Smooth muscle cell (in vitro differentiated cells): ENCODE measurements around the gene SLC38A4. TPM values are rescaled to one million over a fixed set of nuclear protein-coding genes. Genes with fewer than 3 reads are reported as not detected.

Experiments used
- DNase-seq: peaks from one replicate; lab custom pipeline; 2025; ENCODE audit not compliant: unreplicated experiment; lab: John Stamatoyannopoulos, UW
- H2AFZ ChIP-seq: fragments of 200-600 bp; sonication (generic); 2 replicates; pipeline ENCODE4 v1.6.0; 2016; ENCODE audit warnings: antibody characterized with exemption, low read depth, mild to moderate bottlenecking
- H3F3A ChIP-seq: fragments of 200-600 bp; sonication (generic); 2 replicates; pipeline ENCODE4 v1.6.0; 2017; ENCODE audit warnings: antibody characterized with exemption, low read depth
- H3K27ac ChIP-seq: fragments of 200-600 bp; sonication (generic); 2 replicates; pipeline ENCODE4 v1.5.1; 2016; ENCODE audit warnings: low read depth, mild to moderate bottlenecking
- H3K27me3 ChIP-seq: fragments of 200-600 bp; sonication (generic); 2 replicates; pipeline ENCODE4 v1.6.1; 2016; ENCODE audit warnings: low read depth, mild to moderate bottlenecking
- H3K36me3 ChIP-seq: fragments of 200-600 bp; sonication (generic); 2 replicates; pipeline ENCODE4 v1.5.1; 2016; ENCODE audit warnings: low read depth
- H3K4me1 ChIP-seq: fragments of 200-600 bp; sonication (generic); 2 replicates; pipeline ENCODE4 v1.5.1; 2016; ENCODE audit warnings: low read depth
- H3K4me2 ChIP-seq: fragments of 200-600 bp; sonication (generic); 2 replicates; pipeline ENCODE4 v1.6.0; 2016; ENCODE audit warnings: mild to moderate bottlenecking
- H3K4me3 ChIP-seq: fragments of 200-600 bp; sonication (generic); 2 replicates; pipeline ENCODE4 v1.5.1; 2016; ENCODE audit warnings: mild to moderate bottlenecking
- H3K79me2 ChIP-seq: fragments of 200-600 bp; sonication (generic); 2 replicates; pipeline ENCODE4 v1.6.0; 2016; ENCODE audit warnings: low read depth, mild to moderate bottlenecking
- H3K9ac ChIP-seq: fragments of 200-600 bp; sonication (generic); 2 replicates; pipeline ENCODE4 v1.6.0; 2016; ENCODE audit warnings: low read depth
- H3K9me3 ChIP-seq: fragments of 200-600 bp; sonication (generic); replicated peaks from 2 replicates; pipeline ENCODE4 v1.5.1; 2016; ENCODE audit warnings: low read depth
- H4K20me1 ChIP-seq: fragments of 200-600 bp; sonication (generic); 2 replicates; pipeline ENCODE4 v1.6.0; 2016; ENCODE audit warnings: low read depth
- CTCF ChIP-seq: fragments of 200-600 bp; sonication (generic); IDR thresholded peaks from 2 replicates; pipeline ENCODE4 v1.5.1; 2017; ENCODE audit warnings: borderline replicate concordance, mild to moderate bottlenecking, antibody characterized with exemption; ENCODE audit not compliant: insufficient read depth, poor library complexity, severe bottlenecking
- WGBS: methylation state at CpG from one replicate; pipeline ENCODE4 v1.1.7; 2016; ENCODE audit warnings: low lambda C conversion rate; 5-methylcytosine and 5-hydroxymethylcytosine counted together
- polyA plus RNA-seq: library from polyadenylated mRNA; unstranded; fragments of >200 nt; fragmentation: Nextera tagmentation; extraction: Ambion mirVana; gene quantifications from 2 replicates; pipeline ENCODE4 v1.2.1, GENCODE V29; 2016
- total RNA-seq: library from RNA; depleted of rRNA; stranded (reverse); fragments of >200 nt; gene quantifications from 2 replicates; pipeline ENCODE4 v1.2.3, GENCODE V29; 2014

SLC38A4 gene
- total and polyA plus RNA-seq, 2 experiments from 2014 or later, result 0.77 to 2.7 TPM

GRCh38 chr12:46835785-46836184 is 10.0 kb upstream of the SLC38A4 start:
- H3K9me3 ChIP-seq, result no peaks in the 10 kb centered on the region
- WGBS, result 77% methylated on average over 1 of the region's 1 CpG
- no peaks in the 10 kb centered on the region for H3K36me3 ChIP-seq
- no peak overlapping the region for H3K4me2 ChIP-seq
- H3K4me3 ChIP-seq, result no peak overlapping the region
- no peak overlapping the region for H3K27ac ChIP-seq
- peaks cover 3% of the 10 kb centered on the region for H3K4me1 ChIP-seq
- peaks cover 27% of the 10 kb centered on the region for H3K27me3 ChIP-seq
- H2AFZ ChIP-seq, result no peak overlapping the region
- DNase-seq, result no peak
- TF ChIP-seq CTCF, result no peak
- H3K9ac ChIP-seq, result no peak overlapping the region
- H3K79me2 ChIP-seq, result no peaks in the 10 kb centered on the region
- H4K20me1 ChIP-seq, result no peaks in the 10 kb centered on the region
- H3F3A ChIP-seq, result no peaks in the 10 kb centered on the region

- WGBS, result 75% methylated on average over 16 of the region's 16 CpGs
- no peaks in the 10 kb centered on the region for H4K20me1 ChIP-seq
- H3K36me3 ChIP-seq, result no peaks in the 10 kb centered on the region
- no peak overlapping the region for H3K9ac ChIP-seq
- peak overlapping the region; percentile 87 for H3K4me2 ChIP-seq
- no peak for DNase-seq
- H3K79me2 ChIP-seq, result no peaks in the 10 kb centered on the region
- peaks cover 63% of the 10 kb centered on the region for H3K27me3 ChIP-seq
- peak overlapping the region; percentile 51 for H3K4me3 ChIP-seq
- H2AFZ ChIP-seq, result no peak overlapping the region
- peaks cover 3% of the 10 kb centered on the region for H3K4me1 ChIP-seq
- no peaks in the 10 kb centered on the region for H3F3A ChIP-seq
- TF ChIP-seq CTCF, result no peak
- no peaks in the 10 kb centered on the region for H3K9me3 ChIP-seq
- no peak overlapping the region for H3K27ac ChIP-seq
Measured at GRCh38 chr12:46832130-46832704, 6.4 kb upstream of the SLC38A4 start.

- Histone ChIP-seq H3K9me3 (no peaks in the 10 kb centered on the region), H3F3A (no peaks in the 10 kb centered on the region), H3K79me2 (no peaks in the 10 kb centered on the region), H3K4me3 (peak overlapping the region; percentile 51), H3K27ac (no peak overlapping the region), H3K27me3 (peaks cover 68% of the 10 kb centered on the region), H3K36me3 (no peaks in the 10 kb centered on the region), H3K9ac (no peak overlapping the region), H4K20me1 (no peaks in the 10 kb centered on the region), H2AFZ (peak overlapping the region; percentile 63), H3K4me2 (peak overlapping the region; percentile 87), H3K4me1 (peaks cover 3% of the 10 kb centered on the region)
- TF ChIP-seq CTCF, result no peak
- no peak for DNase-seq
- 9% methylated on average over 51 of the region's 53 CpGs for WGBS
Measured at GRCh38 chr12:46831335-46832129, 5.7 kb upstream of the SLC38A4 start.
